Stimulated activated CD8-positive, alpha-beta memory T cell treated with anti-CD3 and anti-CD28 coated beads, Interleukin-12 subunit alpha, Interleukin-12 subunit beta, amount 100 ng/mL, for 24 hours (primary cell): Measurements from ENCODE around the gene ZNF521.

ENCODE experiments used
- DNase-seq: peaks from one replicate; pipeline ENCODE4 v3.0.0-alpha.2; 2020; ENCODE audit errors: extremely low read depth

Gene ZNF521

GRCh38 chr18:25225151-25225550 is 126.8 kb downstream of the ZNF521 start:
- no peak for DNase-seq

- no peak for DNase-seq
Measured at GRCh38 chr18:25223899-25224886, 127.8 kb downstream of the ZNF521 start.

- DNase-seq, result no peak
Measured at GRCh38 chr18:25223211-25223610, 128.8 kb downstream of the ZNF521 start.

- no peak for DNase-seq
Measured at GRCh38 chr18:25222648-25223047, 129.3 kb downstream of the ZNF521 start.

GRCh38 chr18:25210622-25211021 is 141.3 kb downstream of the ZNF521 start:
- DNase-seq, result no peak

- no peak for DNase-seq
Measured at GRCh38 chr18:25192065-25192464, 159.9 kb downstream of the ZNF521 start.

- DNase-seq, result no peak
Measured at GRCh38 chr18:25190472-25190871, 161.5 kb downstream of the ZNF521 start.

GRCh38 chr18:25189391-25190185 is 162.4 kb downstream of the ZNF521 start:
- no peak for DNase-seq

- no peak for DNase-seq
Measured at GRCh38 chr18:25187521-25188192, 164.3 kb downstream of the ZNF521 start.

- no peak for DNase-seq
Measured at GRCh38 chr18:25186871-25187270, 165.1 kb downstream of the ZNF521 start.

GRCh38 chr18:25181993-25182392 is 170.0 kb downstream of the ZNF521 start:
- DNase-seq, result no peak

- no peak for DNase-seq
Measured at GRCh38 chr18:25181581-25181980, 170.4 kb downstream of the ZNF521 start.

- DNase-seq, result no peak
Measured at GRCh38 chr18:25180973-25181548, 170.9 kb downstream of the ZNF521 start.

GRCh38 chr18:25177631-25178030 is 174.3 kb downstream of the ZNF521 start:
- DNase-seq, result no peak

- no peak for DNase-seq
Measured at GRCh38 chr18:25176518-25177042, 175.4 kb downstream of the ZNF521 start.

- no peak for DNase-seq
Measured at GRCh38 chr18:25175558-25176517, 176.1 kb downstream of the ZNF521 start.

- DNase-seq, result no peak
Measured at GRCh38 chr18:25174324-25174723, 177.6 kb downstream of the ZNF521 start.

GRCh38 chr18:25171334-25171733 is 180.6 kb downstream of the ZNF521 start:
- DNase-seq, result no peak

- no peak for DNase-seq
Measured at GRCh38 chr18:25170402-25170801, 181.6 kb downstream of the ZNF521 start.

- no peak for DNase-seq
Measured at GRCh38 chr18:25169701-25170100, 182.3 kb downstream of the ZNF521 start.
